ENCODE measurements around the gene ZNF799.
A peak's percentile ranks its signal among the peaks of the same experiment; 100 is the strongest.
"Not testable (repeated sequence)": the region's sequence is repeated elsewhere in the genome, so short reads cannot be mapped to it uniquely, and the experiment has no call there.

The ZNF799 gene

GRCh38 chr19:12400633-12401502 is at the start of gene ZNF799:
TSS of gene ZNF799 (minus strand) at chr19:12401271. CDS start at chr19:12401070, 201 bp downstream.
- DNase-seq (ENCODE audit: low read depth, low spot score) = peak; percentile 97

- no peak for DNase-seq (ENCODE audit: low read depth, low spot score)
These were observed 49.8 kb upstream of the ZNF799 start for GRCh38 chr19:12450844-12451243.

GRCh38 chr19:12448808-12449207 is 47.7 kb upstream of the ZNF799 start:
- no peak for DNase-seq (ENCODE audit: low read depth, low spot score)

- peak; percentile 100 for DNase-seq (ENCODE audit: low read depth, low spot score)
These were observed 39.7 kb upstream of the ZNF799 start, which contains the start of gene ZNF443 for GRCh38 chr19:12440541-12441316. TSS of gene ZNF443 (minus strand) at chr19:12441021. CDS start at chr19:12440914, 107 bp downstream.

- DNase-seq (ENCODE audit: low read depth, low spot score) = peak; percentile 76
These were observed 38.8 kb upstream of the ZNF799 start for GRCh38 chr19:12439686-12440540.

DNA sequence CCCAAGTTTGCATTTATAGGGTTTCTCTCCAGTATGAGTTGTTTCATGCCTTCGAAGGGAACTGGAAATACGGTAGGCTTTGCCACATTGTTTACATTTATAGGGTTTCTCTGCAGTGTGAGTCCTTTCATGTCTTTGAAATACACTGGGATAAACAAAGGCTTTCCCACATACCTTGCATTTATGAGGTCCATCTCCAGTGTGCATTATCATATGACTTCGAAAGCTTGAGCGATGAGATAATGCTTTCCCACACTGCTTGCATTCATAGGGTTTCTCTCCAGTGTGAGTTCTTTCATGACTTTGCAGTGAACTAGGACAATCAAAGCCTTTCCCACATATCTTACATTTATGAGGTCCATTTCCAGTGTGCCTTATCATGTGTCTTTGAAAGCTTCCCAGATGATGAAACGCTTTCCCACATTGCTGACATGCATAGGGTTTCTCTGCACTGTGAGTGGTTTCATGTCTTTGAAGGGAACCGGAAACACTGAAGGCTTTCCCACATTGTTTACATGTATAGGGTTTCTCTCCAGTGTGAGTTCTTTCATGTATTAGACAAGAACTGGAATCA is 29.7 kb upstream of the ZNF799 start:
- not testable (repeated sequence) for DNase-seq (ENCODE audit: low read depth, low spot score)

- DNase-seq (ENCODE audit: low read depth, low spot score) = no peak
These were observed 24.8 kb upstream of the ZNF799 start for GRCh38 chr19:12425888-12426274.

GRCh38 chr19:12425236-12425887 is 24.3 kb upstream of the ZNF799 start:
- no peak for DNase-seq (ENCODE audit: low read depth, low spot score)

GRCh38 chr19:12417273-12417672 is 16.2 kb upstream of the ZNF799 start:
- peak; percentile 8 for DNase-seq (ENCODE audit: low read depth, low spot score)

GRCh38 chr19:12411893-12412292 is 10.8 kb upstream of the ZNF799 start:
- DNase-seq (ENCODE audit: low read depth, low spot score) = no peak

- DNase-seq (ENCODE audit: low read depth, low spot score) = peak; percentile 83
These were observed 1.0 kb downstream of the ZNF799 start for GRCh38 chr19:12399901-12400632.

GRCh38 chr19:12391148-12391547 is 9.9 kb downstream of the ZNF799 start:
- DNase-seq (ENCODE audit: low read depth, low spot score) = not testable (repeated sequence)

- DNase-seq (ENCODE audit: low read depth, low spot score) = not testable (repeated sequence)
These were observed 14.7 kb downstream of the ZNF799 start for GRCh38 chr19:12386365-12386764.

DNA sequence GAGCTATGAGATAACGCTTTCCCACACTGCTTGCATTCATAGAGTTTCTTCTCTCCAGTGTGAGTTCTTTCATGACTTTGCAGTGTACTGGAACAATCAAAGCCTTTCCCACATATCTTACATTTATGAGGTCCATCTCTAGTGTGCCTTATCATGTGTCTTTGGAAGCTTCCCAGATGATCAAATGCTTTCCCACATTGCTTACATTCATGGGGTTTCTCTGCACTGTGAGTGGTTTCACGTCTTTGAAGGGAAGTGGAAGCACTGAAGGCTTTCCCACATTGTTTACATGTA is 20.7 kb downstream of the ZNF799 start:
- no peak for DNase-seq (ENCODE audit: low read depth, low spot score)

DNA sequence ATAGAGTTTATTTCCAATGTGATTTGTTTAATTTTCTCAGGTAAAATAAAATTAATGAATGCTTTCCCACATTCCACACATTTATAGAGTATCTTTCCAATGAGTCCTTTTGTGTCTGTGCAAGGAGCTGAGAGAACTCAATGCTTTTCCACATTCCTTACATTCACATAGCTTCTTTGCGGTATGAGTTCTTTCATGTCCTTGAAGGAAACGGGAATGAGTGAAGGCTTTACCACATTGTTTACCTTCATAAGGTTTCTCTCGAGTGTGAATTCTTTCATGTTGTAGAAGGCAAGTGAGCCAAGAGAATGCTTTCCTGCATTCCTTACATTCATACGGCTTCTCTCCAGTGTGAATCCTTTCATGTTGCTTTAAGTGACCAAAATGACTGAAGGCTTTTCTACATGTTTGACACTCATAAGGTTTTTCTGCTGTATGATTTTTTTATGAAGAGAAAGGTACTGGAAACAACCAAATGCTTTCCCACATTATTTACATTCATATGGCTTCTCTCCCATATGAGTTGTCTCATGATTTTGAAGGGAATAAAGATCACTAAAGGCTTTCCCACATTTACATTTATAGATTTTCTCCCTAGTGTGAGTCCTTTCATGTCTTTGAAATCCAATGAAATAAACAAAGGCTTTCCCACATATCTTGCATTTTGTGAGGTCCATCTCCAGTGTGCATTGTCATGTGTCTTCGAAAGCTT is 21.2 kb downstream of the ZNF799 start:
- no peak for DNase-seq (ENCODE audit: low read depth, low spot score)

- no peak for DNase-seq (ENCODE audit: low read depth, low spot score)
These were observed 27.0 kb downstream of the ZNF799 start for GRCh38 chr19:12374026-12374425.

DNA sequence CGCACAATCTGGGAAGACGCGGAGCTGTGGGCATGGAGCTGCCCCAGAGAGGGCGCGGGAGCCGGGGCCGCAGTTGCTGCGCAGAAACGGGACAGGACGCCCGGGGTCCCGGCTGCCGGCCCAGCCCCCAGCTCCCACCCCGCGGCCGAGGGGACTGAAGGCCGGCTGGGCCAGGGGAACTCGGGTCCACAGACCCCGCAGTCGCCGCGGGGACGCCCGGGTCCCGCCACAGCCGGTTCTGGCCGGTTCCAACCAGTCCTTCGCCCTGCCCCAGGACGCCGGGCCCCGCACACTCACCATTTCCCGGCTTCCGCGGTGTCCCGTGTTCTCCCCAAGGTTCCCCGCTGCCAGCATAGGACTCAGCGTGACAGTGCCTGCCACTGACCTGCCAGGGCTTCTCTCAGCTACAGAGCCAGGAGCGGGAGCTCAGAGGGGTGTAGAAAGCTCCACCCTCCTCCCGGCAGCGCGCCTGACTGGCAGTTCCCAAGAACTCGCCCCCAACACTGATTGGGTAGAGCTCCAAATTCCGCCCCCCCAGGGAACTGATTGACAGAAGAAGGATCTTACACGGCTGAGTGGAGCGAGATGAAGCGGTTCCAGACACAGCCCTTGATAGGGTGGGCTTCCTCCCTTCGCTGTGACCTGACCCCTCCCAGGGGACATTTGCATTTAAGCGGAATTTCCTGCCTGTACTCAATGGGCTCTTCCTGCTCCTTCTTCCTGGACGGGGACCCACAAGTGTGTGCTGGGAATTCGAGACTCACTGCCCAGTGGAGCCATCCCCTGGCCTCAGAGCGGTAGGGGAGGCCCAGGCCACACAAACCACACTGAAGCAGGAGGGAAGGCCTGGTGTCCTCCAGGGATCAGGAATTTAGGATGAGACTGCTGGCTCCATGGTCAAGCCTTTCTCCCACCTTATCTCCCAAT is 35.6 kb downstream of the ZNF799 start, which contains the start of gene ZNF442:
ZNF442 (minus strand) TSS at position 448 of the 927 bp plus-strand sequence. CDS start 2,052 bp downstream, outside the sequence.
- DNase-seq (ENCODE audit: low read depth, low spot score) = peak; percentile 99

Measured in ELF-1 (cell line).